Peyer's patch (tissue), 4 donors: ENCODE measurements around the gene CDC25A. TPM values are rescaled to one million over a fixed set of nuclear protein-coding genes. Genes with fewer than 3 reads are reported as not detected.

Experiments used
- DNase-seq, 3 donors: peaks; one replicate each; pipeline ENCODE4 v3.0.0-alpha.2; 2017 to 2019
- H3K27ac ChIP-seq, 4 donors: fragments of 200-600 bp; sonication (generic); one replicate each; pipeline ENCODE4 v1.5.1; 2016 to 2019
- H3K27me3 ChIP-seq, 2 donors: fragments of 200-600 bp; sonication (generic); one replicate each; pipeline ENCODE4 v1.5.1; 2019
- H3K36me3 ChIP-seq, 3 donors: fragments of 200-600 bp; sonication (generic); one replicate each; pipeline ENCODE4 v1.5.1; 2016 to 2019
- H3K4me1 ChIP-seq, 4 donors: fragments of 200-600 bp; sonication (generic); one replicate each; pipeline ENCODE4 v1.5.1; 2016 to 2019
- H3K4me3 ChIP-seq, 4 donors: fragments of 200-600 bp; sonication (generic); 1 replicate in 3 of 4; 2 replicates in 1 of 4; pipeline ENCODE4 v1.5.1; 2016 to 2019; ENCODE audit warnings: mild to moderate bottlenecking in 1 of 4
- H3K9me3 ChIP-seq, 4 donors: fragments of 200-600 bp; sonication (generic); one replicate each; pipeline ENCODE4 v1.5.1; 2016 to 2019; ENCODE audit warnings: mild to moderate bottlenecking in 1 of 4
- CTCF ChIP-seq, 6 experiments: fragments of 450-650 bp in 4 of 6; fragments of 200-600 bp in 2 of 6; sonication (generic) in 1 of 6; IDR thresholded peaks; one replicate each; pipeline ENCODE4 v1.5.1; 2017 to 2019; ENCODE audit warnings: antibody characterized with exemption in 6 of 6, mild to moderate bottlenecking in 3 of 6, moderate library complexity in 1 of 6
- POLR2A ChIP-seq, 2 donors: fragments of 450-650 bp; IDR thresholded peaks; one replicate each; pipeline ENCODE4 v1.5.1; 2017; ENCODE audit warnings: antibody characterized with exemption in 2 of 2, mild to moderate bottlenecking in 2 of 2, moderate library complexity in 2 of 2
- total RNA-seq, 4 donors: library from RNA; depleted of rRNA; stranded (reverse); fragments of >200 nt; gene quantifications; one replicate each; pipeline ENCODE4 v1.1.0, GENCODE V29; 2016

CDC25A gene
- total RNA-seq, 4 donors from 2014 or later = 3.3 to 10.4 (median 6.3) TPM

GRCh38 chr3:48209445-48209844 is 21.2 kb upstream of the CDC25A start:
- Histone ChIP-seq H3K9me3 (no peaks in the 10 kb centered on the region), H3K27ac (no peak overlapping the region), H3K4me1 (no peaks in the 10 kb centered on the region), H3K36me3 (no peaks in the 10 kb centered on the region), H3K4me3 (no peak overlapping the region), H3K27me3 (no peaks in the 10 kb centered on the region)
- DNase-seq = no peak
- no peak for TF ChIP-seq POLR2A (IDR thresholded peaks at IDR 0.05)
- no peak for TF ChIP-seq CTCF (IDR thresholded peaks at IDR 0.05)

- DNase-seq = no peak
- Histone ChIP-seq H3K27ac (no peak overlapping the region), H3K9me3 (no peaks in the 10 kb centered on the region), H3K27me3 (no peaks in the 10 kb centered on the region), H3K36me3 (no peaks in the 10 kb centered on the region), H3K4me3 (no peak overlapping the region), H3K4me1 (no peaks in the 10 kb centered on the region)
- TF ChIP-seq POLR2A (IDR thresholded peaks at IDR 0.05) (no peak), CTCF (IDR thresholded peaks at IDR 0.05) (no peak)
Measured at GRCh38 chr3:48208076-48208475, 19.9 kb upstream of the CDC25A start.

GRCh38 chr3:48202632-48203031 is 14.4 kb upstream of the CDC25A start:
- no peak for DNase-seq
- TF ChIP-seq POLR2A (IDR thresholded peaks at IDR 0.05) = no peak
- H3K9me3 ChIP-seq = no peaks in the 10 kb centered on the region
- H3K27ac ChIP-seq = no peak overlapping the region
- no peaks in the 10 kb centered on the region for H3K27me3 ChIP-seq
- no peak overlapping the region for H3K4me3 ChIP-seq
- no peaks in the 10 kb centered on the region for H3K36me3 ChIP-seq
- H3K4me1 ChIP-seq = no peaks in the 10 kb centered on the region

GRCh38 chr3:48199117-48199516 is 10.9 kb upstream of the CDC25A start:
- Histone ChIP-seq H3K27me3 (no peaks in the 10 kb centered on the region), H3K4me1 (no peaks in the 10 kb centered on the region), H3K27ac (no peak overlapping the region), H3K9me3 (no peaks in the 10 kb centered on the region), H3K36me3 (no peaks in the 10 kb centered on the region), H3K4me3 (no peak overlapping the region)
- TF ChIP-seq POLR2A (IDR thresholded peaks at IDR 0.05) = no peak
- no peak for TF ChIP-seq CTCF (IDR thresholded peaks at IDR 0.05)
- DNase-seq = peak in 1 of 3 donors; percentile 8

GRCh38 chr3:48196611-48197010 is 8.4 kb upstream of the CDC25A start:
- Histone ChIP-seq H3K4me3 (no peak overlapping the region), H3K9me3 (no peaks in the 10 kb centered on the region), H3K27ac (no peak overlapping the region), H3K27me3 (no peaks in the 10 kb centered on the region), H3K4me1 (no peaks in the 10 kb centered on the region), H3K36me3 (no peaks in the 10 kb centered on the region)
- peak in 1 of 3 donors; percentile 29 for DNase-seq
- no peak for TF ChIP-seq POLR2A (IDR thresholded peaks at IDR 0.05)
- TF ChIP-seq CTCF (IDR thresholded peaks at IDR 0.05) = no peak

- H3K36me3 ChIP-seq = no peaks in the 10 kb centered on the region
- TF ChIP-seq CTCF (IDR thresholded peaks at IDR 0.05) (peak; percentile 44 to 79 (median 72)), POLR2A (IDR thresholded peaks at IDR 0.05) (no peak)
- DNase-seq = peak; percentile 60 to 81 (median 64)
- H3K27me3 ChIP-seq = no peaks in the 10 kb centered on the region
- no peaks in the 10 kb centered on the region for H3K4me1 ChIP-seq
- H3K27ac ChIP-seq = no peak overlapping the region
- no peaks in the 10 kb centered on the region for H3K9me3 ChIP-seq
- no peak overlapping the region for H3K4me3 ChIP-seq
Measured at GRCh38 chr3:48194446-48195071, 6.3 kb upstream of the CDC25A start.
